Ovary (tissue), 9 donors: ENCODE measurements around the gene FYB2. TPM values are rescaled to one million over a fixed set of nuclear protein-coding genes. Genes with fewer than 3 reads are reported as not detected.

Experiments
- DNase-seq, 5 donors: peaks; one replicate each; pipeline ENCODE4 v3.0.0-alpha.2; 2019 to 2020
- H3K27ac ChIP-seq, 2 donors: fragments of 200-600 bp; one replicate each; pipeline versions ENCODE4 v1.5.1 to v1.8.0; 2019 to 2022
- H3K27me3 ChIP-seq: fragments of 200-600 bp; one replicate; pipeline ENCODE4 v1.8.0; 2022
- H3K36me3 ChIP-seq: fragments of 200-600 bp; sonication (generic); one replicate; pipeline ENCODE4 v1.5.1; 2019
- H3K4me1 ChIP-seq: one replicate; pipeline ENCODE4 v1.8.1; 2013; ENCODE audit warnings: mild to moderate bottlenecking, moderate library complexity; ENCODE audit not compliant: insufficient read depth
- H3K4me3 ChIP-seq: fragments of 200-600 bp; sonication (generic); one replicate; pipeline ENCODE4 v1.5.1; 2017
- H3K9me3 ChIP-seq, 2 donors: fragments of 200-600 bp in 1 of 2; sonication (generic) in 1 of 2; one replicate each; pipeline versions ENCODE4 v1.5.1 to v1.8.1; 2013 to 2019; ENCODE audit warnings: mild to moderate bottlenecking in 1 of 2, moderate library complexity in 1 of 2
- EP300 ChIP-seq: sonication (generic); formaldehyde crosslinking; IDR thresholded peaks from one replicate; pipeline ENCODE4 v1.6.1; 2017; ENCODE audit warnings: antibody characterized with exemption
- POLR2A ChIP-seq: fragments of 450-650 bp; IDR thresholded peaks from one replicate; pipeline ENCODE4 v1.6.1; 2017; ENCODE audit warnings: antibody characterized with exemption, mild to moderate bottlenecking, moderate library complexity
- WGBS, 3 donors: extraction: QIAGEN DNeasy Blood & Tissue Kit in 1 of 3; methylation state at CpG; one replicate each; pipeline versions ENCODE4 v1.1.5 to v1.1.7; 2013 to 2017; 5-methylcytosine and 5-hydroxymethylcytosine counted together
- intact Hi-C, 4 donors: fragments of 100-400 bp; cut with DNase I; formaldehyde crosslinking; loops; one replicate each; pipeline versions ENCODE4 v1.11.0 to v1.15.1; 2022 to 2023
- polyA plus RNA-seq, 2 donors: library from polyadenylated mRNA; stranded (reverse); fragments of 200-250 nt in 1 of 2; fragments of 350-450 nt in 1 of 2; fragmentation: Illumina TruSeq in 1 of 2; extraction: RNeasy Lipid Tissue Mini Kit (QIAGEN cat#74804) in 1 of 2; gene quantifications; one replicate each; pipeline ENCODE4 v1.2.3, GENCODE V29; 2013 to 2014
- total RNA-seq, 7 donors: library from RNA; depleted of rRNA in 2 of 7; stranded (reverse); fragments of >200 nt in 2 of 7; fragmentation: NEBNext Ultra II Directional in 3 of 7; extraction: Animal tissue kit (Norgen Biotek cat#: 25700) in 3 of 7; gene quantifications; one replicate each; pipeline versions ENCODE4 v1.1.0 to v1.2.4, GENCODE V29; 2016 to 2023
- TF ChIP-seq, protein P1 (sequence below), 3 donors: fragments of 450-650 bp in 2 of 3; fragments of 200-600 bp in 1 of 3; IDR thresholded peaks; one replicate each; pipeline versions ENCODE4 v1.5.1 to v1.8.0; 2016 to 2022; ENCODE audit warnings: antibody characterized with exemption in 3 of 3, mild to moderate bottlenecking in 1 of 3
- donor health status: DM: no; HTN: no; CAD: no; lungs with moderate emphysema.
- donor health status: DM: no; HTN: no; CAD: no.
- donor health status: Bipolar disorder and iron deficiency.
- donor health status: DM: yes; HTN: yes; CAD: no.
- donor health status: DM: no; HTN: no; CAD: no.
- donor health status: DM: yes; HTN: yes; CAD: no.

The FYB2 gene
- total and polyA plus RNA-seq, 9 donors, result 0.06 to 81.5 (median 2.0) TPM; not detected in 2

GRCh38 chr1:56864430-56864829 lies 45.2 kb upstream of the FYB2 start:
- H3K4me3 ChIP-seq, result no peak overlapping the region
- WGBS, 3 donors, result 43 to 74% (median 48%) methylated on average over 2 of the region's 2 CpGs
- H3K36me3 ChIP-seq, result no peaks in the 10 kb centered on the region
- TF ChIP-seq EP300 (no peak), POLR2A (no peak)
- TF ChIP-seq, protein P1, sequence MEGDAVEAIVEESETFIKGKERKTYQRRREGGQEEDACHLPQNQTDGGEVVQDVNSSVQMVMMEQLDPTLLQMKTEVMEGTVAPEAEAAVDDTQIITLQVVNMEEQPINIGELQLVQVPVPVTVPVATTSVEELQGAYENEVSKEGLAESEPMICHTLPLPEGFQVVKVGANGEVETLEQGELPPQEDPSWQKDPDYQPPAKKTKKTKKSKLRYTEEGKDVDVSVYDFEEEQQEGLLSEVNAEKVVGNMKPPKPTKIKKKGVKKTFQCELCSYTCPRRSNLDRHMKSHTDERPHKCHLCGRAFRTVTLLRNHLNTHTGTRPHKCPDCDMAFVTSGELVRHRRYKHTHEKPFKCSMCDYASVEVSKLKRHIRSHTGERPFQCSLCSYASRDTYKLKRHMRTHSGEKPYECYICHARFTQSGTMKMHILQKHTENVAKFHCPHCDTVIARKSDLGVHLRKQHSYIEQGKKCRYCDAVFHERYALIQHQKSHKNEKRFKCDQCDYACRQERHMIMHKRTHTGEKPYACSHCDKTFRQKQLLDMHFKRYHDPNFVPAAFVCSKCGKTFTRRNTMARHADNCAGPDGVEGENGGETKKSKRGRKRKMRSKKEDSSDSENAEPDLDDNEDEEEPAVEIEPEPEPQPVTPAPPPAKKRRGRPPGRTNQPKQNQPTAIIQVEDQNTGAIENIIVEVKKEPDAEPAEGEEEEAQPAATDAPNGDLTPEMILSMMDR (IDR thresholded peaks at IDR 0.05), result no peak
- DNase-seq, result no peak
- H3K27ac ChIP-seq, result no peak overlapping the region
- intact Hi-C loops, result no loop called here
- H3K9me3 ChIP-seq, result no peaks in the 10 kb centered on the region
- no peaks in the 10 kb centered on the region for H3K27me3 ChIP-seq
- no peaks in the 10 kb centered on the region for H3K4me1 ChIP-seq

GRCh38 chr1:56863265-56863992 lies 44.2 kb upstream of the FYB2 start:
- Histone ChIP-seq H3K27ac (no peak overlapping the region), H3K4me1 (no peaks in the 10 kb centered on the region), H3K4me3 (no peak overlapping the region), H3K27me3 (no peaks in the 10 kb centered on the region), H3K36me3 (no peaks in the 10 kb centered on the region), H3K9me3 (no peaks in the 10 kb centered on the region)
- 76 to 85% (median 78%) methylated on average over 3 of the region's 3 CpGs for WGBS, 3 donors
- TF ChIP-seq POLR2A, result no peak
- TF ChIP-seq, protein P1 (IDR thresholded peaks at IDR 0.05), result no peak
- no peak for TF ChIP-seq EP300
- DNase-seq, result no peak
- intact Hi-C loops, result no loop called here

DNA sequence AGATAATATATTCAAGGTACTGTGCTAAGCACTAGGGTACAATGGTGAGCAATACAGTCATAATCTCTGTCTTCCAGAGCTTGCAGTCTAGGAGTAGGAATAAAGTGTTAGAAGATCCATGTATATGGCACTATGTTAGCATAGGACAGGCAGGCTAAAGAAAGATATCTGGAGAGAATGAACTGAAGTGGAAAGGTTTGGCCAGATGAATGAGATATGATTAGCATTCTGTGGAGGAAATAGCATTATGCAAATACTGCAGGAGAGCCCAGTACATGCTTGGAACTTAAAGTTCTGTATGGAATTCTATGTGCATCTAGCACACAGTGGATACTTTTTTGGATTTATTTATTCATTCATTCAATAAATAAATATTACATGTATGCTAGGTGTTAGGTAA lies 40.1 kb upstream of the FYB2 start:
- no peak for TF ChIP-seq EP300
- no peak for TF ChIP-seq POLR2A
- TF ChIP-seq, protein P1 (IDR thresholded peaks at IDR 0.05), result no peak
- DNase-seq, result no peak
- H3K27ac ChIP-seq, result no peak overlapping the region
- H3K4me1 ChIP-seq, result no peaks in the 10 kb centered on the region
- intact Hi-C loops, result no loop called here
- H3K9me3 ChIP-seq, result no peaks in the 10 kb centered on the region
- no peak overlapping the region for H3K4me3 ChIP-seq
- no peaks in the 10 kb centered on the region for H3K27me3 ChIP-seq
- H3K36me3 ChIP-seq, result no peaks in the 10 kb centered on the region

- Histone ChIP-seq H3K4me3 (no peak overlapping the region), H3K36me3 (no peaks in the 10 kb centered on the region), H3K4me1 (no peaks in the 10 kb centered on the region), H3K9me3 (no peaks in the 10 kb centered on the region), H3K27ac (no peak overlapping the region), H3K27me3 (no peaks in the 10 kb centered on the region)
- DNase-seq, result no peak
- TF ChIP-seq, protein P1 (IDR thresholded peaks at IDR 0.05), result no peak
- TF ChIP-seq POLR2A (no peak), EP300 (no peak)
- intact Hi-C loops, result no loop called here
Measured at GRCh38 chr1:56856186-56856585, 37.0 kb upstream of the FYB2 start.
